ENCODE measurements around the gene CCN5.

Gene CCN5

DNA sequence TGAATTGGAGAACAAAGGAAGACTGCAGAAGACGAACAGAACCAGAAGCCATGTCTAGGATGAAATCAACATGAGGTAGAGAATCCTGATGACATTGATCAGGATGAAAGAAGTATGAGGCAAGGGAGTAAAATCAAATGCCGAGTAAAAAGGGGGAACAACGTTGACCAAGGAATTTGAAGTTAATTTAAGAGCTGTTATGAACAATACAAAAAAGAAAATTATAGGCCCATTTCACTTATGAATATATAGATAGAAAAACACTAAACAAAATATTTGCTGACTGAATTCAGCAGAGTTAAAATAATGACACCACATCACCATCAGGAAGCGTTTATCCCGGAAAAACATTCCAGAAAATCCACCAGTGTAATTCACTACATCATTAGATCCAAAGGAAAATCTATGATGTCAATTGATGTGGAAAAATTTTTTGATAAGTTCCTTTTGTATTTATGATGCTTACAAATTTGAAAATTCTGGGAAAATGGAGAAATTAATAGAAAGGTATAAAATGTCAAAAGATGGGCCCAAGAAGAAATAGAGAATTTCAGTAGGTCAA is 8.1 kb upstream of the CCN5 start:
- H3K9me3 ChIP-seq (ENCODE audit: control insufficient read depth, low read depth, low read length), result no peaks in the 10 kb centered on the region
- H3K9ac ChIP-seq (ENCODE audit: low read length), result no peak overlapping the region
- H3K27me3 ChIP-seq (ENCODE audit: control insufficient read depth, insufficient read depth, low read length), result no peaks in the 10 kb centered on the region
- no peak overlapping the region for H3K27ac ChIP-seq (ENCODE audit: low read length)
- H3K36me3 ChIP-seq (ENCODE audit: control insufficient read depth, low read depth, low read length), result no peaks in the 10 kb centered on the region
- H3K4me3 ChIP-seq (ENCODE audit: low read length), result no peak overlapping the region
- no peaks in the 10 kb centered on the region for H3K4me1 ChIP-seq (ENCODE audit: control insufficient read depth, low read depth, low read length)

DNA sequence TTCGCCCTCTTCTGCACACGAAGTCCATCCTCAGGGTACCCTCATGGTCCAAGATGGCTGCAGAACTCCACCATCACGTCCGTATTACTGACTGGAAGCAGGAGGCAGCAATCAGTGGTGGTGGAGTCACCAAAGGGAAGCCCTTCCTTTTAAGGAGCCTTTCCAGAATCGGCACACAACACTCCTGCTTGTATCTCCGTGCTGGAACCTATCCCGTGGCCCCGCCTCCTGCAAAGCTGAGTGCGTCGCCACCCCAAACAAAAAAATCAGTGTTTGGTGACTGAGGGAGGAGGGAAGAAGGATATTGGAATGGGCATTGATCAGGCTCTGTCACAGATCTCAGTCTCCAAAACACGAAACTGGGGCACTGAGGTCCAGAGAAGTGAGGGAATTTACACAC is 5.8 kb upstream of the CCN5 start:
- no peak overlapping the region for H3K4me3 ChIP-seq (ENCODE audit: low read length)
- no peaks in the 10 kb centered on the region for H3K27me3 ChIP-seq (ENCODE audit: control insufficient read depth, insufficient read depth, low read length)
- H3K36me3 ChIP-seq (ENCODE audit: control insufficient read depth, low read depth, low read length), result no peaks in the 10 kb centered on the region
- no peak overlapping the region for H3K27ac ChIP-seq (ENCODE audit: low read length)
- H3K9ac ChIP-seq (ENCODE audit: low read length), result no peak overlapping the region
- H3K4me1 ChIP-seq (ENCODE audit: control insufficient read depth, low read depth, low read length), result no peaks in the 10 kb centered on the region
- H3K9me3 ChIP-seq (ENCODE audit: control insufficient read depth, low read depth, low read length), result no peaks in the 10 kb centered on the region

DNA sequence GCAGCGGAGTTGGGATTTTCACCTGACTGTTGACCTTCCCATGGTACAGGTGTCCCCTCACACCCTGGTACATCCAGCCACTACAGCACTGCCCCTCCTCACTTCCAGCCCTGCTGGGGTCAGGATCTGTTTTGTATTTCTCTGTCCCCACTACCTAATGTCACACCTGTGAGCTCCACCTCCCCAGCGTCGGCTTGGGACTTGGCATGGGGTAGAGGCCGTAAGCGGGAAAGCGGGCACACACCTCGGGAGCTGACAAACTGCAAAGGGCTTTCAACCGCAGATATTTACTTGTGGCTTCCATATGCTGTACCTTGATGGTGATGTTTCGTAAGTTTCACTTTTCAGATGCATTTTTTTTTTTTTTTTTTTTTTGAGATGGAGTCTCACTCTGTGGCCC is 5.4 kb upstream of the CCN5 start:
- Histone ChIP-seq H3K27ac (ENCODE audit: low read length) (no peak overlapping the region), H3K4me3 (ENCODE audit: low read length) (no peak overlapping the region), H3K9me3 (ENCODE audit: control insufficient read depth, low read depth, low read length) (no peaks in the 10 kb centered on the region), H3K27me3 (ENCODE audit: control insufficient read depth, insufficient read depth, low read length) (no peaks in the 10 kb centered on the region), H3K36me3 (ENCODE audit: control insufficient read depth, low read depth, low read length) (no peaks in the 10 kb centered on the region), H3K4me1 (ENCODE audit: control insufficient read depth, low read depth, low read length) (no peaks in the 10 kb centered on the region), H3K9ac (ENCODE audit: low read length) (no peak overlapping the region)

GRCh38 chr20:44711237-44711636 is 3.9 kb upstream of the CCN5 start:
- Histone ChIP-seq H3K36me3 (ENCODE audit: control insufficient read depth, low read depth, low read length) (no peaks in the 10 kb centered on the region), H3K27ac (ENCODE audit: low read length) (no peak overlapping the region)

GRCh38 chr20:44714102-44714700 is 968 bp upstream of the CCN5 start:
- H3K9me3 ChIP-seq (ENCODE audit: control insufficient read depth, low read depth, low read length), result no peaks in the 10 kb centered on the region
- H3K4me3 ChIP-seq (ENCODE audit: low read length), result no peak overlapping the region
- H3K27me3 ChIP-seq (ENCODE audit: control insufficient read depth, insufficient read depth, low read length), result no peaks in the 10 kb centered on the region
- H3K9ac ChIP-seq (ENCODE audit: low read length), result no peak overlapping the region
- no peaks in the 10 kb centered on the region for H3K4me1 ChIP-seq (ENCODE audit: control insufficient read depth, low read depth, low read length)
- no peaks in the 10 kb centered on the region for H3K36me3 ChIP-seq (ENCODE audit: control insufficient read depth, low read depth, low read length)
- no peak overlapping the region for H3K27ac ChIP-seq (ENCODE audit: low read length)

More at GRCh38 chr20:44711237-44711636, 3.9 kb upstream of the CCN5 start:
- H3K9ac ChIP-seq (ENCODE audit: low read length), result no peak overlapping the region
- H3K27me3 ChIP-seq (ENCODE audit: control insufficient read depth, insufficient read depth, low read length), result no peaks in the 10 kb centered on the region
- H3K9me3 ChIP-seq (ENCODE audit: control insufficient read depth, low read depth, low read length), result no peaks in the 10 kb centered on the region
- no peak overlapping the region for H3K4me3 ChIP-seq (ENCODE audit: low read length)
- no peaks in the 10 kb centered on the region for H3K4me1 ChIP-seq (ENCODE audit: control insufficient read depth, low read depth, low read length)

DNA sequence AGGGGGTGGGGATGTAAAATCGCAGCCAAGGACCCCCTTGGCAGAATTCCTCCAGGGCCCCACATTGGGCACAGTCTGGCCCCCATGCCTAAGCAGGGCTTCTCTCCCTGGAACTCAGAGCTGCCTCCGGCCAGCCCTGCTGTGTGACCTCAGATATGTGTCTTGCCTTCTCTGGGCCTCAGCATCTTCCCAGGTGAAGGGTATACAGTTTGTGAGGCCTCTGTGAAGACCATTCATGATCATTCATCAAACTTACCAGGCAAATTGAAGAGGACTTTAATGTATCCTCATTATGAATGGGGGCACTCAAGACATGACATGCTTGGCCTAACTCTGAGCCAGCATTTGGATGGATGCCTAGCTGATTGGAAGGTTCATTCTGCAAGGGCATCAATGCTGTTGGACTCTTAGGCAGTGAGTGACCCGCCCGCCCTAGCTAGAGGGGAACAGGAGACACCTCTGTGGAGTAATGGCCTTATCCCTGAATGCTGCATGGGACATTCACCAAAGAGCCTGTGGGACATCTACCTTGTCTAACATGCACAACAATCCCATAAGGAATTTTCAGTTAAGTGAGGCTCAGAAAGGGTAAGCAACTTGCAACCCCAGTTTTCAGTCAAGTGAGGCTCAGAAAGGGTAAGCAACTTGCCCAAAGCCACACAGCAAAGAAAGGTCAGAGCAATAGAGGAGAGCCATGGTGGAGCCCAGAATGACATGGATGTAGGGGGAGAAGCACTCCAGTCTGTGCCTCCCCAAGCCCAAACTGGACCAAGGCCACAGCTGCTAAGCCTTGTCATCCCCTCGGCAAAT is 535 bp downstream of the CCN5 start:
- H3K4me3 ChIP-seq (ENCODE audit: low read length), result no peak overlapping the region
- no peak overlapping the region for H3K9ac ChIP-seq (ENCODE audit: low read length)
- H3K36me3 ChIP-seq (ENCODE audit: control insufficient read depth, low read depth, low read length), result no peaks in the 10 kb centered on the region
- no peak overlapping the region for H3K27ac ChIP-seq (ENCODE audit: low read length)
- no peaks in the 10 kb centered on the region for H3K27me3 ChIP-seq (ENCODE audit: control insufficient read depth, insufficient read depth, low read length)
- H3K9me3 ChIP-seq (ENCODE audit: control insufficient read depth, low read depth, low read length), result no peaks in the 10 kb centered on the region
- H3K4me1 ChIP-seq (ENCODE audit: control insufficient read depth, low read depth, low read length), result no peaks in the 10 kb centered on the region

- Histone ChIP-seq H3K27ac (ENCODE audit: low read length) (no peak overlapping the region), H3K9me3 (ENCODE audit: control insufficient read depth, low read depth, low read length) (no peaks in the 10 kb centered on the region), H3K4me1 (ENCODE audit: control insufficient read depth, low read depth, low read length) (no peaks in the 10 kb centered on the region), H3K27me3 (ENCODE audit: control insufficient read depth, insufficient read depth, low read length) (no peaks in the 10 kb centered on the region), H3K9ac (ENCODE audit: low read length) (no peak overlapping the region), H3K36me3 (ENCODE audit: control insufficient read depth, low read depth, low read length) (no peaks in the 10 kb centered on the region), H3K4me3 (ENCODE audit: low read length) (no peak overlapping the region)
Observed at GRCh38 chr20:44716309-44717106, 1.3 kb downstream of the CCN5 start.

- no peak overlapping the region for H3K9ac ChIP-seq (ENCODE audit: low read length)
Observed at GRCh38 chr20:44717986-44718385, 2.8 kb downstream of the CCN5 start.

GRCh38 chr20:44719841-44720240 is 4.7 kb downstream of the CCN5 start:
- Histone ChIP-seq H3K27ac (ENCODE audit: low read length) (no peak overlapping the region), H3K9ac (ENCODE audit: low read length) (no peak overlapping the region), H3K27me3 (ENCODE audit: control insufficient read depth, insufficient read depth, low read length) (no peaks in the 10 kb centered on the region), H3K9me3 (ENCODE audit: control insufficient read depth, low read depth, low read length) (no peaks in the 10 kb centered on the region), H3K4me1 (ENCODE audit: control insufficient read depth, low read depth, low read length) (no peaks in the 10 kb centered on the region), H3K36me3 (ENCODE audit: control insufficient read depth, low read depth, low read length) (no peaks in the 10 kb centered on the region), H3K4me3 (ENCODE audit: low read length) (no peak overlapping the region)

More at GRCh38 chr20:44717986-44718385, 2.8 kb downstream of the CCN5 start:
- H3K27ac ChIP-seq (ENCODE audit: low read length), result no peak overlapping the region
- no peaks in the 10 kb centered on the region for H3K9me3 ChIP-seq (ENCODE audit: control insufficient read depth, low read depth, low read length)
- H3K4me1 ChIP-seq (ENCODE audit: control insufficient read depth, low read depth, low read length), result no peaks in the 10 kb centered on the region
- H3K36me3 ChIP-seq (ENCODE audit: control insufficient read depth, low read depth, low read length), result no peaks in the 10 kb centered on the region
- H3K27me3 ChIP-seq (ENCODE audit: control insufficient read depth, insufficient read depth, low read length), result no peaks in the 10 kb centered on the region
- no peak overlapping the region for H3K4me3 ChIP-seq (ENCODE audit: low read length)

- Histone ChIP-seq H3K36me3 (ENCODE audit: control insufficient read depth, low read depth, low read length) (no peaks in the 10 kb centered on the region), H3K9ac (ENCODE audit: low read length) (no peak overlapping the region), H3K4me3 (ENCODE audit: low read length) (no peak overlapping the region), H3K9me3 (ENCODE audit: control insufficient read depth, low read depth, low read length) (no peaks in the 10 kb centered on the region), H3K4me1 (ENCODE audit: control insufficient read depth, low read depth, low read length) (no peaks in the 10 kb centered on the region), H3K27me3 (ENCODE audit: control insufficient read depth, insufficient read depth, low read length) (no peaks in the 10 kb centered on the region), H3K27ac (ENCODE audit: low read length) (no peak overlapping the region)
Observed at GRCh38 chr20:44720621-44720996, 5.4 kb downstream of the CCN5 start.

DNA sequence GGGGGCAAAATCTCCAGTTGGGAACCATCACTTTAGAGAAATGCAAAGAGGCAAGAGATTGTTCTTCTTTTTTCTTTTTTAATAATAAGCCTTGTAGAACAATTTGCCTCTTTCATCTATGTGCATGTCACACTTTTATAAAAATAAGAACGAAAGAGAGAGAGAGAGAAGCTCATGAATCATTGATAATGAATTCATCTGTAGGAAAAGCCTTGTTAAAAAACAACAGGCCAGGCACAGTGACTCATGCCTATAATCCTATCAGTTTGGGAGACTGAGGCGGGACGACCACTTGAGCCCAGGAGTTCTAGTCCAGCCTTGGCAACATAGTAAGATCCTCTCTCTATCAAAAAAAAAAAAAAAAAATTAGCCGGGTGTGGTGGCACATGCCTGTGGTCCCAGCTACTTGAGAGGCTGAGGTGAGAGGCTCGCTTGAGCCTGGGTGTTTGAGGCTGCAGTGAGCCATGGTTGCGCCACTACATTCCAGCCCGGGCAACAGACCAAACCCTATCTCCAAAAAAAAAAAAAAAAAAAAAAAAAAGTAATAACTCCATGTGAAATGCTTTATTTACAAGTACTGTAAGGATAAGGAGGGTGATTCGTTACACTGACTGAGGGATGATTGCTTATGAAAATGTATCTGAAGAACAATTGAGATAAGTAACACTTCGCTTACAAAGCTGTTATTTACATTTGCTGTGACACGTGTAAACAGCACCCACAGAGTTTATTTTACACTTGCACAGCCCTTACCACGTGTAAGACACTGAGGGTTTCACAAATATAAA is 6.0 kb downstream of the CCN5 start:
- H3K9me3 ChIP-seq (ENCODE audit: control insufficient read depth, low read depth, low read length), result no peaks in the 10 kb centered on the region
- H3K9ac ChIP-seq (ENCODE audit: low read length), result no peak overlapping the region
- H3K4me1 ChIP-seq (ENCODE audit: control insufficient read depth, low read depth, low read length), result no peaks in the 10 kb centered on the region
- no peak overlapping the region for H3K4me3 ChIP-seq (ENCODE audit: low read length)
- H3K36me3 ChIP-seq (ENCODE audit: control insufficient read depth, low read depth, low read length), result no peaks in the 10 kb centered on the region
- no peaks in the 10 kb centered on the region for H3K27me3 ChIP-seq (ENCODE audit: control insufficient read depth, insufficient read depth, low read length)
- no peak overlapping the region for H3K27ac ChIP-seq (ENCODE audit: low read length)
